SIG-M5 (cell line): ENCODE data around the gene ACOT7.
"Not testable (repeated sequence)": the region's sequence is repeated elsewhere in the genome, so short reads cannot be mapped to it uniquely, and the experiment has no call there.

Experiments used
- DNase-seq: peaks from one replicate; lab custom pipeline; 2025; lab: John Stamatoyannopoulos, UW

The ACOT7 gene, protein sequence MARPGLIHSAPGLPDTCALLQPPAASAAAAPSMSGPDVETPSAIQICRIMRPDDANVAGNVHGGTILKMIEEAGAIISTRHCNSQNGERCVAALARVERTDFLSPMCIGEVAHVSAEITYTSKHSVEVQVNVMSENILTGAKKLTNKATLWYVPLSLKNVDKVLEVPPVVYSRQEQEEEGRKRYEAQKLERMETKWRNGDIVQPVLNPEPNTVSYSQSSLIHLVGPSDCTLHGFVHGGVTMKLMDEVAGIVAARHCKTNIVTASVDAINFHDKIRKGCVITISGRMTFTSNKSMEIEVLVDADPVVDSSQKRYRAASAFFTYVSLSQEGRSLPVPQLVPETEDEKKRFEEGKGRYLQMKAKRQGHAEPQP

DNA sequence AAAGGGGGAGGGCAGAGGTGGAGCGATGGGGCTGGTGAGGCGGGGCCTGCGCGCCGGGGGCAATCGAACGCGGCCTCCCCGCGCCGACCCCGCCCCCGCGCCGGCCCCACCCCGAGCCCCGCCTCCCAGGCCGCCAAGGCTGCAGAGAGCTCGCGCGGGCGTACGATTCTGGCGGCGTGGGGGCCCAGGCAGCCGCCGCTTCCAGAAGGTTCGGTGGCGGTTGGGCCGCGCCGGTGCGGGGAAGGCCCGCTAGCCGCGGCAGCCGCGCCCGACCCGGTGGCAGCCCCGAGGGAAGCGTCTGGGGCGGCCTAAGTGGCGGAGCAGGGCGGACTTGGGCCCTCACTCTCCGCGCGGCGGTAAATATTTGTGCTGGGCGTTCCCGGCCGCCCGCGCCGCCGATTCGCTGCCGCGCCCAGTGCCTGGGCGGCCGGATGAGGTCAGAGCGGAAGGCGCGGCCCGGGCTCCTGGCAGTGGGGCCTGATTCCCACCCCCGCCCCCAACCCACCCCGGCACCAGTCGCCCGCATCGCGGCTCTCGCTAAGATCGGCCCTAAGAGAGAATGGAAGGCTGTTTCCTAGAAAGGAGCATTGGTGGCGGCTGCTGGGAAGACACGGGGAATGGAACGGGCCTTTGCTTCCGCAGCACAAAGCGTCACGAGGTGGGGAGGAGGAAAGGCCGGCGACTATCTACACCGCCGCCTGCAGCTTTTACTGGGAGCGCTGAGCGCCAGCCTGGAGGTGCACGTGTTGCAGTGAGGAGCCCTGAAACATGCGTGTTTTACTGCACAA is at the start of gene ACOT7:
Gene ACOT7, minus strand, starts transcription at position 368 of the 788 bp plus-strand sequence. CDS start 368 bp downstream, outside the sequence.
- no peak for DNase-seq

DNA sequence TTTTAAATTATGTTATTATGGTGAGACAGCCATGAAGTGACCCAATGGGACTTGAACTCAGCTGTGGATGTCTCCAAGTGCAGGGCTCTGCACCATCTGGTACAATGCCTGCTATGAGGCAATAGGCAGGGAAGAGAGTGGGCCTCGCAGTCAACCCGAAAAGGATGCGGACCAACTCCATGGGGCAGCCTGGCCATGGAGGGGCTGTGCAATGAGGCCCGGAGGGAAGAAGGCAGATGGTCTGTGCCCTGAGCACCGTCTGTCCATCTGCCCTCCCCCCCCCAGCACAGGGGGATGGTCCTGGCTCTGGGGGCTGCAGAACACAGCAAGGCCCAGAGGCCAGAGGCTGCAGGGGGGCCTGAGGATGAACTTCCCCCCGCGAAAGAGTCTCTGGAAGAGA is 48.0 kb upstream of the ACOT7 start:
- DNase-seq, result no peak

DNA sequence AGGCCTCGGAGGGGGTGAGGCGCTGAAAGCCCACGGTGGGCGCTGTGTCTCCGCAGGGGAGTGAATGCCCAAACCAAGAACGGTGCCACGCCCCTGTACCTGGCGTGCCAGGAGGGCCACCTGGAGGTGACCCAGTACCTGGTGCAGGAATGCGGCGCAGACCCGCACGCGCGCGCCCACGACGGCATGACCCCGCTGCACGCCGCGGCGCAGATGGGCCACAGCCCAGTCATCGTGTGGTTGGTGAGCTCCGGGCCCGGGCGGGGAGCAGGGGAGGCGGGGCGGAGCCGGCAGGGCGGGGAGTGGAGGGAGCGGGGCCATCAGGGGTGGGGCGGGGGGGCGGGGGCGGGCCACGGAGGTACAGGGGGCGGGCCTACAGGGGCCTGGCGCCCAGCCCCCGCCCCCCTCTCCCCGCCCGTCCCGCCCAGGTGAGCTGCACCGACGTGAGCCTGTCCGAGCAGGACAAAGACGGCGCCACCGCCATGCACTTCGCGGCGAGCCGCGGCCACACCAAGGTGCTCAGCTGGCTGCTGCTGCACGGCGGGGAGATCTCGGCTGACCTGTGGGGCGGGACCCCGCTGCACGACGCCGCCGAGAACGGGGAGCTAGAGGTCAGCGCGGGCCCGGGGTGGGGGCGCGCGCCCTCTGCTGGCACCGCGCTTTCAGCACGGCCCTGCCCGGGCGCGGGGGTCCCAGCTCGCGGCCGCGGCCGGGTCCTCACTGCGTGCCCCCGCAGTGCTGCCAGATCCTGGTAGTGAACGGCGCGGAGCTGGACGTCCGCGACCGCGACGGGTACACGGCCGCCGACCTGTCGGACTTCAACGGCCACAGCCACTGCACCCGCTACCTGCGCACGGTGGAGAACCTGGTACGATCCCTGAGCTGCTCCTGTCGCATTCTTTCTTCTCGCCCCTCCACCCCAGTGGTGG is 46.9 kb upstream of the ACOT7 start:
- DNase-seq, result no peak

DNA sequence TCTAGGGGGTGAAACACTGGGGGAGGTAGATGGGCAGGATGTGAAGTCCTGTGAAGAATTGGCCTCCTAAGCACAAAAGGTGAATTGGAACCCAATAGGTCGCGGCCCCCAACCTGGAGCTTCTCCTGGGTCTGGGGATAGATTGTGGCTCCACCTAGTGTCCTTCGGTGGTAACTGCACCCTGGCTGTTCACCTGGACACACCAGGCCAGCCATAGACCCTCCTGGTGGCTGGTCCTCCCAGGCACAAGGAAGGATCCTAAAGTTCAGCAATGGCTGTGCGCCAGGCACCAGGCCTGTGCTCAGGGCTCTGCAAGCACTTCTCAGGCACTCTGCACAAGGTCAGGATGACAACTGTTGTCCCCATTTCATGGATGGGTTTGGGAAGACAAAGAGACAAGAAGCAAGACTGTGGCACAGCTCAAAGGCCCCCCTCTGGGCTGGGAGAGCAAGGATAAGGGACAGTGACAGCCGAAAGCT is 44.5 kb upstream of the ACOT7 start:
- no peak for DNase-seq

DNA sequence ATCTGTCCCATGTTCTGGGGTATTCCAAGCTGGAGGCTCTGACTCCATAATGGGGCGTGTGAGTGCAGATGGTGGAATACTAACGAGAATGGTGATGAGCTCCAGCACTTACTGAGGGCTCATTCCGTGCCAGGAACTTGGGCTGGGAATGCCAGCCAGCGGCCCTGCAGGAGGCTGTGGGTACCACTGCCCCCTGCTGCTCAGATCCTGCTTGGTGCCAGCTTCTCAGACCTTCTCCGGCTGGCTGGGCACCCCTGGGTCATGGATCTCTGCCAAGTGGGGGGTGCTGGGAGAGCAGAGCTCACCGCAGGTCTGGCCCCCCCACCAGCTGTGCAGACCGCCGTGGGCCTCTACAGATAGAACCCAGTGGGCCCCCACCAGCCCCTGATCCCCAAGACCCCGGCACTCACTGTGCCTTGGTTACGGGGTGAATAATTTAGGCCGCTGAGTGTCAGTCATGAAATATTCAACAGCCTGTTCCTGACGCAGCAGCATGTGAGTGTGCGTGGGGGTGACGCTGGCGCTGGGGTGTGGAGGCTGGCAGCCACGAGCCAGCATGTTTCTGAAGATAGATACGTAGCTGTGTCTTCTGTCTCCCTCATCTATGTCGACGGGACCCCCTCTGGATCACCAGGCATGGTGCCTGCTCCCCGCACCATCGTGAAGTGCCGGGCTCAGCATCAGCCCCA is 43.6 kb upstream of the ACOT7 start:
- DNase-seq, result not testable (repeated sequence)

DNA sequence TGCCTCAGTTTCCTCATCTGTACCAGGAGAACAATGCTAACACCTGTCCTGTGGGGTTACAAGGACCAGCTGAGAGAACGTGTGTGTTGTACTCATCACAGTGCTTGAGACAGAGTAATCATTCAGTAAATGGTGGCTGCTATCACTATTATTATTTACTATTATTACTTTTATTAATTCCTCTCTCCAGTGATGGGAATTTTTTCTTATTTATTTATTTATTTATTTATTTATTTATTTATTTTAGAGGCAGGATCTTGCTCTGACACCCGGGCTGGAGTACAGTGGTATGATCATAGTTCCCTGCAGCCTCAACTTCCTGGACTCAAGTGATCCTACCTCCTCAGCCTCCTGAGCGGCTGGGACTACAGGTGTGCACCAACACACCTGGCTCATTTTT is 42.7 kb upstream of the ACOT7 start:
- not testable (repeated sequence) for DNase-seq

DNA sequence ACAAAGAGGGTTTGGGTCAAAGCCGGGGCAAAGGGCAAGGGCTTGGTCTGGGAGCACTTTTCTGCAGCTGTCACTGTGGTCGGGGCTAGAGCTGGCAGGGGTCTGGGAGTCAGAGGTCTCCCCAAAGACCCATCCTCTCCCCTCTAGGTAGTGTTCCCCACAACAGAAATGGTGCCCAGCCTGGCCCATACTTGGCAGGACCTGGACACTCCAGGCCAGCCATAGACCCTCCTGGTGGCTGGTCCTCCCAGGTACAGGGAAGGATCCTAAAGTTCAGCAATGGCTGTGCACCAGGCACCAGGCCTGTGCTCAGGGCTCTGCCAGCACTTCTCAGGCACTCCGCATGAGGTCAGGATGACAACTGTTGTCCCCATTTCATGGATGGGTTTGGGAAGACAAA is 42.0 kb upstream of the ACOT7 start:
- no peak for DNase-seq

DNA sequence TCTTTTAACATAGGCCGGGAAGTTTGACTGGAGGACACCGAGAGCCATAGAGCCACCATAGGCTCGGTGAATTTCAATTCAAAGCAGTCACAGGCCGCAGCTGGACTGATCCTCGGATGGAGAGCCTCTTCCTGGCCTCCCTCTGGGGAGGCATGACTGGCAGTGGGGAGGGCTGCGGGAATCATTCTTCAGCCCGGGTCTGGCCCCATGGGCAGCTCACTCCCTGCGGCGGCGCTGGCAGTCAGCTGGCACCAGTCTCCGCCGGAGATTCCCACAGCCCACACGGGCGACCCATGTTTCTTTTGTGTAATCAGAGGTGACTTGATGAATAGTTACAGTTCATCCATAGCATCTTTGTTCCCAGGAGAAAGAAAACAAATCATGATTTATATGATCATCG is 41.6 kb upstream of the ACOT7 start:
- DNase-seq, result no peak

DNA sequence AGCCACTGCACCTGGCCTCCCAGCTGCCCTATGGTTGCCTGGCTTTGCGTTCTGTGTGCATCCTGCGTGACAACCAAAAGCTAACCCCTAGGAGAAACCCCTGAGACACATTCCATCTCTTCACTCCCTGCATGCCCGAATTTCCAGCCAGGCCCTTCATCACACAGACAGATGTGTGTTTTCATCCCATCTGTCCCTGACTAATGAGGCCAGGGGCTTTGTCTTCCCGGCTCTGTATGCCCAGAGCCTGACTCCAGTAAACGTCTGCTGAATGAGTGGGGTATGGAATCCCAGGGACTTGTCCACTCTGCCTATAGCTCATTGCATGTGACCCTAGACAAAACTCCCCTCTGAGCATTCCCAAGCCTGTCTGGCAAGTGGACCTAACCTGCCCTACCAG is 40.6 kb upstream of the ACOT7 start:
- no peak for DNase-seq

DNA sequence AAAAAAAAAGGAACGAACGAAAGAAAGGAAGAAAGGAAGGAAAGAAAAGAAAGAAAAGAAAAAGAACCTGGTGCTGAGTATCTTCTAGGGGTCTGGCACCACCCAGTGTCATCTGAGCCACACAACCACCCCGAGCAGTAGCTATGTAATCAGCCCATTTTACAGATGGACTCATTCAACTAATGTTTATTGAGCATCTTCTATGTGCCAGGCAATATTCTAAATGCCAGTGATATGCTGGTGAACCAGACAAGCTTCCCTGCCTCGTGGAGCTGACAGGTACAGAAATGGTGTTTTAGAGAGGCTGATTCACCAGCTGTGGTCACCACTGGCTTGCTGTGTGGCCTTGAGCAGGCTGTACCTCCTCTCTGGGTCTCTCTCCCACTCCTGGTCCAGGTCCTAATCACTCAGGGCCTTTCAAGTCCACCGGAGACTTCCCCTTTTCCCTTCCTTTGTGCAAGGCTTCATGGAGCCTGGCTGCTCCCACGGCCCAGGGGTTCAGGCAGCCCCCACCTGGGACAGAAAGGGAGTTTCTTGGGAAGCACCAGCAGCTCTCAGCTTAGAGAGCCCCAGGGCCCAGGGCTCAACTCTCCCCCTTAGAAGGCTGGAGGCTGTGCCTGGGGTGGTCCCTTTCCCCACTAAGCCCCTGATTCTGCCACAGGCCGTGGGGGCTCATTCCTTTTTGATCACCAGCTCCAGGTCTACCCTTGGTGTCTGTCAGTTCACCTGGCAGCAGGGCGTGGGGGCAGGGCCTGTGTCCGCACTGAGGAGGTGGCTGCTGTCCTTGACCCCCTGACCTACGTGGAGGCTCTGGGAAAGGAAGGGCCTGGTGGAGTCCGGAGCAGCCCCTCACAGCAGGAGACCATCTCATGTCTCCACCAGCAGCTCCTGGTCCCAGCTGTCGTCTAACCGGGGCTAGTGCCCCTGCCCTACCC is 38.3 kb upstream of the ACOT7 start:
- DNase-seq, result not testable (repeated sequence)

DNA sequence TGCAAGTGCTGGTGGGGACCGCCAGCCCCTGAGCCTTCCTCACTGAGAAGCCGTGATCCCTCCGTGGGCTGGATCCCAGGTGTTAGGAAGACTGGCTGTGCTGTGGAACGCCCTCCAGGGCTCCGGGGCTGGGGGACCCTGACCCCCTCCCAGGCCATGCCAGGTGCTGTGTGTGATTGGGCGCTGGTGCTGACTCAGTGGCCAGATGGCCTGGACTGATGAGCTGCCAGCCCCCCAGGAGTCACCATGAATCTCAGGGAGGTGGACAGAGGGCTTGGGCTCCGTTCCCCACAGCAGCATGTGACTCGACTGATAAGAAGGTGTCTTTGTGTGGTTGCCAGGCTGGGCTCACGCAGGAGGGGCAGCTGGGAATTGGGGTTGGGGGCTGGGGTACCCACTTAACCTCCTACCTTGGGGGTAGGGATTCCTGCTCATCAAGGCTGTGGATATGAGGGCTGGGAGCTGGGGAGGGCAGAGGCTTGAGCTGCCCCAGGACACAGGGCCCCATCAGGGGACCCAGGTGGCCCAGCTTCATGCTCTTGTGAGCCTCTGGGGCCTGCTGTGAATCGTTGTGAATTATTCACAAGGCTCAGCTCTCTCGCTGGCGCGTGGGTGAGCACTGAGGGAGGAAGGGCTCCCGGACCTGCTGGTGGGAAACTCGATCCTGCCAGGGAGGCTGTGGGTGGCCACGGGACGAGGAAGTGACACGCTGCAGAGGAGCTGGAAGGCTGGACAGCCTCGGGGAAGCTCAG is 36.3 kb upstream of the ACOT7 start:
- not testable (repeated sequence) for DNase-seq

DNA sequence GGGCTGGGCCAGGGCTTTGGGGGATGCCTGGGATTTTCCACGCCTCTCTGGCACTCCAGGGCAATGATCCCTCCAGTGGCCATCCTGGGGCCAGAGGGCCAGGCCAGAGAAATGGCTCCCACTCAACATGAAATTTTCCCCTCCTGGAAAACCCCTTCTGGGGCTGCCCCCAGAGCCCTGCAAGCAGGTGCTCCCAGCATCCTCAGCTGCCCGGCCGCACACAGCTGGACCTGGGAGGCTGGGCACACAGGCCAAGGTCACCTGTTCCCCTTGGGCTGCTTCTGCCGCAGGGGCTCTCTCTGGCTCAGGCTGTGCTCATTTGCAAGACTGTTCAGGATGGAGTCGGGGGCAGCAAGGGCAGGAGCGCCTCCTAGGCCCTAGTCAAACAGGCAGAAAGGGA is 34.9 kb upstream of the ACOT7 start:
- not testable (repeated sequence) for DNase-seq

DNA sequence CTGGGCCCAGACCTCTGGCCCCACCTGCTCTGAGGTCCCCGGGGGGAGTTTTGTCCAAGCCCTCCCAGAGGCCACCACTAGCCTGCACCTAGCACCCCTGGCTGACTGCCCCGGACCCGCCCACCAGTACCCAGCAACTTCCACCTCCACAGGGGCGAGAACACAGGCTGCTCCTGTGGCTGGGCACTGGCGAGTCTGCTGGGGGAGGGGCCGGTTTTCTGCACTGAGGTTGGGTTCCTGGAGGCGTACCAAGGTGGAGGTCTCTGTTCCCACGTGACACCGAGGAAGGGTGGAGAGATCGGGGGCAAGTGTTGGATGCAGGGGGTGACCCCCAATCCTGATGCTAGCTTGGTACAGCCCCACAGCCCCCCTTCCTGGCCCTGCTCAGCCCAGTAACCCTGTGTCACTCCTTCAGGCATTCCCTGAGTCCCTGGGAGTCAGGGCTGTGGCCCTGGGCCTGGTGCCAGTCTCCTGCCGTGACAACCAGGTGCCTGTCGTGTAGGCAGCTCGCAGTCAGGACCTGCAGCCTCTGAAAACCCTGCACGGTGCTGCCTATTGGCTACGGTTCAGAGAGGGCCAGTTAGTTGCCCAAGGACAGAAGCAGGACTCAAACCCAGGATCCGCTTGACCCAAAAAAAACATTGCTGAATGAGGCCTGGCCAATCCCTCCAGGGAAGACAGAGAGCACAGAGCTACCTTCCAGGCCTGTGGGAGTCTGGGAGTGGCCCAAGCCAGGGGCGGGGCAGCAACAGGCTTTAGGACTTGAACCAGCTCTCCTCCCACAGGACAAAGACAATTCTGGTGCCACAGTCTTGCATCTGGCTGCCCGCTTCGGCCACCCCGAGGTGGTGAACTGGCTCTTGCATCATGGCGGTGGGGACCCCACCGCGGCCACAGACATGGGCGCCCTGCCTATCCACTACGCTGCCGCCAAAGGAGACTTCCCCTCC is 34.1 kb upstream of the ACOT7 start:
- no peak for DNase-seq

DNA sequence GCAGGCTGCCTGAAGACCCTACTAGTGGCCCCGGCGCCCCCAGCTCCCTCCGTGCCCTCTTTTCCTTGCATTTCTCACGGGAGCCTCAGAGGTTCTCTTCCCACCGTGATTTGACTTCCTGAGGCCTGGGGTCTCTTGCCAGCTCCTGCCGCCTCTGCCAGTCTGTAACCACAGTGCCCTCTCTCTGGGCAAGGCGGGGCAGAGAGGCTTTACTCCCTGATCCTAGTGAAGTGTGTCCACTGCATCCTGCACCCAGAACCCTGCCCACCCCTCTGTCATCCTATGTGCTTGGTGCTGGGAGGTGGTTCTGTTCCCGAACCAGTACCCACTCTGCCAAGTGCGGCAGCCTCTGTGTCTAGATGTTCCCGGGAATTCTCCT is 33.4 kb upstream of the ACOT7 start:
- no peak for DNase-seq

DNA sequence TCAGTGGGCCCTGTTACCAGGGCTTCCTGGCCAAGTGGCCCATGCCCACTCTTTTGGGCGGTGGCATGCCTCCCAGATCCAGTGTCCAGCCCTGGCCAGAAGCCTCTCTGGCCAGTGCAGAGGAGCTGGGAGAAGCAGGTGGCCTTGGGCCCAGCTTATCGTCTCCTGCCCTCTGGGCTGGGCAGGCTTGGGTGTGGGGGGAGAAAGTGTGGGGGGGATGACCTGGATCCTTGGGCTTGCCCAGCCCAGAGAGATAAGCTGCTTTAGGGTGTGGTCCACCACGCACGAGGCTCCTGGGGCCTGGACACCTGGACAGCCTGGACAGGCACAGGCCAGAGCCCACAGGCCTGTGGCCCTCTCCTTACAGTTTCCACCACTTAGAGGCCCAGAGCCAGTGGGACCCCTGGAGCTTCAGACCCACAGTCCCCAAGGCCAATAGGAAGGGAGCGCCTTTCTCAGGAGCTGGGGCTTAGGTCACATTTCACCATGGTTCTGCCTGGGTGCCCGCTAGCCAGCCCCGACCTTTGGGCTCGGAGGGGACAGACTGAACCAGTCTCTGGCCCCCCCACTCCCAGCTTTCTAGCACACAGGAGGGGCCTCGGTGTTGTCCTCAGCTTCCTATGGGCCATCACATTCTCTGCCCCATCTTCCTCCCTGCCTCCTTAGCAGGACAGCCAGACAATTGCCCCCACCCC is 32.9 kb upstream of the ACOT7 start:
- DNase-seq, result no peak

DNA sequence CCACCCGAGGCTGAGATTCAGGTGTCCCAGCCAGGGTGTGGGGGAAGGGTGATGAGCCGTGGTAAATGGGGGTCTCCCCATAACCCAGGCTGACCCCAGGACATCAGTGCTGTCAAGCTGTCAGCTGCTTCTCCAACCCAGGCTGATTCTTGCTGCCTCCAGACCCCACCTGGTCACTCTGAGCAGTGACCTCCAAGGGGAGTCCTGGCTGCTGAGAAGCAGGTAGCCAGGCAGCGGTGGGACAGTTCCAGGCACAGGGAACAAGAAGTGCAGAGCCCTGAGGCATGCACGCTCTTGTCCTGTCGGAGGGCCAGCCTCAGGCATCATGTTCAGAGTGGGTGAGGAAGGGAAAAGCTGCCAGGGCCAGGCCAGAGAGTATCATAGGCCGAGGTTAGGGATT is 32.1 kb upstream of the ACOT7 start:
- DNase-seq, result no peak

DNA sequence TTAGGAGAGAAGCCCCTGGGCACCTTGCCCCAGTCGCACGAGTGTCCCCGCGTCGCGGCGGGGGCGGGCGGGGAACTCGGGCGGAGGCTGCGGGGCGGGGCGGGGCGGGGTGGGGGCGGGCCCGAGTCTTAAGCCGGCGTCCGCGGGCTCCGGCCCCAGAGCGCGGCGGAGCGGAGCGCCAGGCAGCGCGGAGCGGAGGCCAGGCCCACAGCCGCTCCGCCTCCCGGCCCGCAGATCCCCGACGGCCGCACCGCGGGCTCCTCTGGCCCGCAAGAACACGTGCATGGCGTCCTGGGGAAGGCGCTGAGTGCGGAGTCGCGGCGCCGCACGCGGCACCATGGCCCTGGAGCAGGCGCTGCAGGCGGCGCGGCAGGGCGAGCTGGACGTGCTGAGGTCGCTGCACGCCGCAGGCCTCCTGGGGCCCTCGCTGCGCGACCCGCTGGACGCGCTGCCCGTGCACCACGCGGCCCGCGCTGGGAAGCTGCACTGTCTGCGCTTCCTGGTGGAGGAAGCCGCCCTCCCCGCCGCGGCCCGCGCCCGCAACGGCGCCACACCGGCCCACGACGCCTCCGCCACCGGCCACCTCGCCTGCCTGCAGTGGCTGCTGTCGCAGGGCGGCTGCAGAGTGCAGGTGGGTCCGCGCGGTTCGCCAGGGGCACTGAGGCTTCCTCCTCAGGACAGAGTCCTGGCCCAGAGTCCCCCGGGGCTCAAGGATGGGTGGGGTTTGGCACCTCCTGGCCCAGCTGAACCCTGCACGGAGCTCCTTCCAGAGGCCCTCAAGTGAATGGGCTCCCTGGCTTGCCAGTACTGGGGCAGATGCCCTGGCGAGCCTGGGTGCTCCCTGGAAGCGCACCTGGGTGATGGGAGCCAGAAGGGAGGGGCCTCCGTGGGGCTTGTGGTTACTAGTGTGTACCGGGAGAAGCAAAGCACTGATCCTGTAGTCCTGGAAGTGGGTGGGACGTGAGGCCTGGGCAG is 31.3 kb upstream of the ACOT7 start, which contains the start of gene ESPN:
Gene ESPN, plus strand, starts transcription at position 158 of the 975 bp plus-strand sequence. Its CDS starts 180 bp downstream, at position 338.
- no peak for DNase-seq
